HuH-7.5 (cell line): ENCODE measurements around the gene TSSK6.
A peak's percentile ranks its signal among the peaks of the same experiment; 100 is the strongest.

Source experiments
- DNase-seq: peaks from one replicate; pipeline ENCODE4 v3.0.0; 2011; ENCODE audit warnings: low spot score

Gene TSSK6

DNA sequence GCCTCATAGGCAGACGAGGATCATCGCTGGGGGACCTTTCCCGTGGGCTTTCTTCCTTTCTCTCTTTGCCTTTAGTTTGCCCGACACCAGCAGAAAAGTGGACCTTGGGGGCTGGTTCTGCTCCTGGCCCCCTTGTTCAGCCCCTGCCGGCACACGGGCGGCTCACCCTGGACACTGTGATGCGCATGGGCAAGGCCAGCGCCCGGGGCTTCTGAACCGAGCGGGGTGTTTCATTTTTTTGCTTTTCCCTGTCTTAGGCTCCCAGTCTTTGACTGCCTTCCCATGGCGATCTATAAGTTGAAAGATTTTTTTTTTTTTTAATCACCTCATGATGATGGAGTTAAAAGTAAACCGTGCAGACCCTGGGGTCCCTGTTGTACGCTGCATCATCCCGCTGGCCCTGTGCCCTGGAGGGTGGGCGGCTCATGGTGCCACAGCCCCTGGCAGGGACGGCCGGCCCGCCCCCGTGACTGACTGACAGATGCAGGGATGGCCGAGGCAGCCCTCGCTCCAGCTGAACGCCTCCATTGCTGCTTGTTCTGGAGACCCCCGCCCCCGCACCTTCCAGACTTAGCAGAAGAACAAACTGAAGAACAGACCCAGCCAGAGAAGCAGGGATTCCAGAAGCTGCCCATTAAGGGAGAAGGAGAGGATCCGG is 9.6 kb downstream of the TSSK6 start:
- no peak for DNase-seq

GRCh38 chr19:19504754-19505668 is 10.3 kb downstream of the TSSK6 start:
- no peak for DNase-seq

GRCh38 chr19:19502808-19503602 is 12.3 kb downstream of the TSSK6 start:
- DNase-seq, result no peak

DNA sequence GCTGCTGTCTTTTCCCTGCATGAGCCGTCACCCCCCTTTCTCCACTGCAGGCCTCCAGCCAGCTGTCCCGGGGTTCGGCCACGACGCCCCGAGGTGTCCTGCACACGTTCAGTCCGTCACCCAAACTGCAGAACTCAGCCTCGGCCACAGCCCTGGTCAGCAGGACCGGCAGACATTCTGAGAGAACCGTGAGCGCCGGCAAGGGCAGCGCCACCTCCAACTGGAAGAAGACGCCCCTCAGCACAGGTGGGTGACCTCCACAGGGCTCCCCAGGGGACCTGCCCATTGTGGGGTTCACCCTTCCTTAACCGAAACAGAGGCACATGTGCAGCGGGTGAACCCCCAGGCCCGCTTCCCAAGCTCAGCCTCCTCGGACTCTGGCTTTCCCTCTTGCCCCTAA is 13.1 kb downstream of the TSSK6 start:
- DNase-seq, result no peak

GRCh38 chr19:19501798-19502197 is 13.6 kb downstream of the TSSK6 start:
- no peak for DNase-seq

DNA sequence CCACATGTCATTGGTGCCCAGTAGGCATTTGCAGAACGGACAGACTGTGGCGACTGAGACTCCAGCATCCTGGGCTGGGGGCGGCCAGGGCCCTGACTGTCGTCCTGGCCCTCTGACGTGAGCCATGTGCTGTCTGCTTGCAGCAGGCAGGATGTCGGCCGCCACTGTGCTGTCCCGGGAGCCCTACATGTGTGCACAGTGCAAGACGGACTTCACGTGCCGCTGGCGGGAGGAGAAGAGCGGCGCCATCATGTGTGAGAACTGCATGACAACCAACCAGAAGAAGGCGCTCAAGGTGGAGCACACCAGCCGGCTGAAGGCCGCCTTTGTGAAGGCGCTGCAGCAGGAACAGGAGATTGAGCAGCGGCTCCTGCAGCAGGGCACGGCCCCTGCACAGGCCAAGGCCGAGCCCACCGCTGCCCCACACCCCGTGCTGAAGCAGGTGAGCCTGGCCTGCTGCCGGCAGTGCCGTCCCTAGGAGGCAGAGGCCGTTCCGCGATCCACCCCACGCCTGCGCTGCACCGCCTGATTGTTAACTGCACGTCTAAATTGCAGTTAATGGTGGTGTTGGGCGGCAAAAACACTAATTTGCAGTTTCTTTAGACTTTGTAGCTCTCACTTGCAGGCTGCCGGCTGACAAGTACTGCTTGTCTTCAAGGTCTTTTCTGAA is 14.2 kb downstream of the TSSK6 start:
- DNase-seq, result no peak

GRCh38 chr19:19499272-19499995 is 15.9 kb downstream of the TSSK6 start:
- no peak for DNase-seq

DNA sequence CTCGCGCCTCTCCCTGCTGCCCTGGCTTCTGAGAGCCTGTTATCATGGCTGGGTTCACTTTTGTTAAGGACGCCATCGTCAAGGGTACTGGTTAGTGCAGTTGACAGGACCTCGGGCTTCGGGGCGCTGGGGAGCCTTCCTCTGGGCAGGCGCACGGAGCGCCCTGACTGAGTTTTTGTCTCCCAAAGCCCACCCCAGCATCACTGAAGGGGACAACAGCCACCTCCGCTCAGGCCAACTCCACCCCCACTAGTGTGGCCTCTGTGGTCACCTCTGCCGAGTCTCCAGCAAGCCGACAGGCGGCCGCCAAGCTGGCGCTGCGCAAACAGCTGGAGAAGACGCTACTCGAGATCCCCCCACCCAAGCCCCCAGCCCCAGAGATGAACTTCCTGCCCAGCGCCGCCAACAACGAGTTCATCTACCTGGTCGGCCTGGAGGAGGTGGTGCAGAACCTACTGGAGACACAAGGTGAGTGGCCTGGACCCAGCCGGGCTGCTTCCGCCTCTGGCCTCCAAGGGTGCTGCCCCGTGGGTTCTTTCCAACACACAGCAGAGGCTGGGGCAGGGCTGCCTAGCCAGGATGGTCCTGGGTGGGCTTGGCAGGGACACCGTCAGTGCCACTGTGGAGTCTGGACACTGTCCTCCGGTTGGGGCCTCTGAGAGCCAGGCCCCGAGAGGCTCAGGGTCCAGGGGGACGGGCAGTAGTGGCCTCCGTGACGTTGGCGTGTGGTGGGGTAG is 16.9 kb downstream of the TSSK6 start:
- DNase-seq, result no peak

DNA sequence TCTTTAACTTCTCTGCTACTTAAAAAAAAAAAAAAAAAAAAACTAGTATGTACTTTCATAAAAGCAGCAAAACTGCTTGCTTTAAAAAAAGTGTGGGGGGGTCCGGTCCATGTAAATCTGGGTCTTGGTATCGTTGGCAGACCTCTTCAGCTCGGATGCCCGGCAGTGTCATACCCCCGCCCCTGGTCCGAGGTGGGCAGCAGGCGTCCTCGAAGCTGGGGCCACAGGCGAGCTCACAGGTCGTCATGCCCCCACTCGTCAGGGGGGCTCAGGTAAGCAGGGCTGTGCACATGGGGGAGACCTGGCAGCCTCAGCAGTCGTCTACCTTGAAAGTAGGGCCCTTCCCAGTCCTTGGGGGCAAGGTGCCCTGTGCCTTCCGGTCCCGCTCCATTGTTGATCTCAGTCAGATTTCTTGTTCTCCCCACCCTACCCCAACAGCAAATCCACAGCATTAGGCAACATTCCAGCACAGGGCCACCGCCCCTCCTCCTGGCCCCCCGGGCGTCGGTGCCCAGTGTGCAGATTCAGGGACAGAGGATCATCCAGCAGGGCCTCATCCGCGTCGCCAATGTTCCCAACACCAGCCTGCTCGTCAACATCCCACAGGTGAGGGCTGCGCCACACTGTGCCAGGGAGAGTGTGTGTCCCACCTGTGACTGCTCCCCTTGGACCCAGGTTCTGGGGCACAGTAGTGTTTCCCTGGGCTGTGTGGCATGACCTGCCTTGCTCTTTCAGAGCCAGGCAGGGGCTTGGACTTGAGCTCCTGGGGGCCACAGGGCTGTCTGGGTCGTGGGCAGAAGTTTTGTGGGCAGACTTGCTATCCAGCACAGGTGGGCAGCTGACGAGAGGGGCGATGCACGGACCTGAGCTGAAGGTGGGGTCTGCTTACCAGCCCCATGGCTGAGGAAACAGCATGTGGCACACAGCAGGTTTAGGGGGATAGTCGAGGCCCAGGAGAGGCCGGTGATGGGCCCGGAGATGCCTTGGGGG is 19.4 kb downstream of the TSSK6 start:
- DNase-seq, result no peak

DNA sequence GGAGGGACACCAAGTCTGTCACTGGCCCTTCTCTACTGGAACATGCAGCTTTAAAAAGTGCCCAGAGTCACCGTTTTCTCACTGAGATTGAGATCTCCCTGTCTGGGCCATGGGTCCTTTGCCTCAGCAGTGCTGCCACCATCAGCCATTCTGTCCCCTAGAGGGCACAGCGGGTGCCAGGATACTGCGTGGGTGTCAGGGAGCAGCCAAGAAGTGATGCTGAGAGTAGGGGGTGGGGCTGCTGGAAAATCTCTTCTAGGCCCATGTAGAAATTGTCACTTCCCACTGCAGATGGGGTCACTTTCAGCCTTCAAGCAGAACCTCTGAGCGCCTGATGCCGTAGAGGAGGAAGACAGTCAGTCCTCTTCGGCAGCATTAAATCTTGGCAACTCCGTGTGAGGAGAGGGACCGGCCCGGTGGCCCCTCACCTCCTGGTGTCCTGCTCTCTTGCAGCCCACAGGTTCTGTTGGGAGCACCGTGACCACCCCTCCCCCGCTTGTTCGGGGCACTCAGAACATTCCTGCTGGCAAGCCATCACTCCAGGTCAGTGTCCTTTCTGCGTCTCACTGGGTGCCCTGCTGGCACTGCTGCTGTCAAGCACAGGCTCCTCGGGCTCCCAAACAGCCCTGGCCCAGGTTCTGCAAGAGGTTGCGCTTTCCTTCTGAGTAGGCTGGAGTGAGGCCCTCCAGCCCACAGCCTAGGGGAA is 21.4 kb downstream of the TSSK6 start:
- no peak for DNase-seq

- DNase-seq, result no peak
These were observed 23.2 kb downstream of the TSSK6 start for GRCh38 chr19:19492026-19492610.

DNA sequence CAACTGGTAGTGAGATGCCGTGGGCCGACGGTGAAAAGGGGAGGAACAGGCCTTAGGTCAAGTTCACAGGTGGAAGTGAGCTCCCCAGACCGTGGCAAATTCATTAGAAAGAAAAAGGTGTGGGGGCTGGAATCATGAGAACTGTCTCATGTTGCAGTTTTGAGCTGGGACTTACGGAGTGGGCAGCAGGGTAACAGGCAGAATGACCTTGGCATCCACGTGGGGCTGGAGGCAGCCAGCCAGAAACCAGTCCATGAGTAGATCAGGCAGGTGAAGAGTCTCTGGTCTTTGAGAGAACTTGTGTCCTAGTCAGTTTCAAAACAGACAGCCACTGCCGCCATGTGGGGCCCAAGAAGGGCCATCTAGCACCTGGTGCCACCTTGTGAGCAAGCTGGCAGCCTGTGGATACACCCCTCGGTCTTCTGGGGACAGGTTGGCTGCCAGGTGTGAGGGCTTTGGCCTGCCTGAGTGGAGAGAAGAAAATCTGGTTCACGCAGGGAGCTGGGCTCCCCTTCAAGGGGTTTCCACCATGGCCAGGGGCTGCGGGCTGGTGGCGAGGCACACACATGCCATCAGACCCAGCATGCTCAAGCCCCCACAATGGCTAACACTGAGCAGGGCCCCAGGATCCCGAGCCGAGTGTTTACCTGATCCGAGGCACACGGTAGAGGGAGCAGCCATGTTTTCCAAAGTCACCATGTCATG is 23.9 kb downstream of the TSSK6 start:
- no peak for DNase-seq

- DNase-seq, result peak; percentile 98
These were observed 25.0 kb downstream of the TSSK6 start for GRCh38 chr19:19490214-19490968.

- DNase-seq, result no peak
These were observed 25.5 kb downstream of the TSSK6 start for GRCh38 chr19:19489804-19490204.

DNA sequence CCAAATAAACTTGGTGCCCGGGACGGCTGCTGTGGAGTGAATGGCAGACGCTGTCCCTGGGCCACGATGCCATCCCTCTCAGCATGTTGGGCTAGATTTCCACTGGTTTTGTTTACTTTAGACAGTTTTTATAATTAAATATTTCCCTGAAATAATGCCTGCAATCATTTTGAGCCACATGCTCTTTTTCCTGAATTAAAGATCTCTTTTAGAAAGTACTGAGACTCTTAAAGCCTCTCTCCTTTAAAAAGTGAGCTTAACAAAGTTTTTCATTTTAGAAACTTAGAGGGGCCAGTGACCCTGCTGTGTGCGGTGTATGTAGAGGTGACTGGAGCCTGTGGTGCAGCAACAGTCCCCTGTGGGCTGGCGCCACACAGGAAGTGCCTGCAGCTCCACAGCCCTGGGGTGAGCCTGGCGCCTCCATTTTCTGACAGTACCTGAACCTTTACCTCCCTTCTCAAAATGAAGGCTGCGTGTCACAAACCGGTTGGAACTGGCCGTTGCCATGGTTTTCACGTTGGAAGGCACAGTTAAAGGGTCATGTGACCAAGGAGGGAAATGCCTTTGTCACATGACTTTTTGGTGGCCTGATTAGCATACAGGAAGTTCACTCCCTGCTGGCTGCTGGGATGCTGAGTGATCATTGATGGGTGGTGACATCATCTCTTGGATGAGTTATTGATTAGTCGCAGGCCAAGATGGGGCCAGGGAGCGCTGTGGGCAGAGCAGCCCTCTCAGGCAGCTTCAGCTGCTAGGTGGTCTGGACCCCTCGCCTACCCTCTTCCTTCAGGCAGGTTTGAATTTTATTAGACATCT is 26.3 kb downstream of the TSSK6 start:
- DNase-seq, result no peak
